Measurements from ENCODE around the gene TMEM88. TPM values are rescaled to one million over a fixed set of nuclear protein-coding genes. Genes with fewer than 3 reads are reported as not detected.

Gene TMEM88
- total and polyA plus RNA-seq, 2 of the 8 experiments (the other 6 are each of a cell fraction or from before 2014, with no cell fraction given): 0.69 to 8.8 TPM

- Histone ChIP-seq H2BK20ac (ENCODE audit: low read length) (no peak overlapping the region), H3K9ac (replicated peaks in 1 of 4; ENCODE audit: extremely low read depth in 1 of 4, low read depth in 3 of 4, low read length in 3 of 4) (no peak overlapping the region; a peak in 1 of 7 replicates), H3K27ac (ENCODE audit: low read depth, low read length) (no peak overlapping the region), H3K36me3 (ENCODE audit: control insufficient read depth in 2 of 4, insufficient read depth in 4 of 4, low read length in 3 of 4) (no peaks in the 10 kb centered on the region), H3K23ac (ENCODE audit: insufficient read length) (no peak overlapping the region), H4K8ac (ENCODE audit: extremely low read depth, insufficient read depth, low read length) (no peak overlapping the region), H3K14ac (ENCODE audit: insufficient read length) (no peak overlapping the region), H2BK5ac (ENCODE audit: low read depth, low read length) (no peak overlapping the region), H4K91ac (replicated peaks; ENCODE audit: insufficient read length, low read length) (no peak overlapping the region), H3K4me1 (replicated peaks in 1 of 4; ENCODE audit: control insufficient read depth in 3 of 4, insufficient read depth in 4 of 4, low read length in 3 of 4) (no peaks in the 10 kb centered on the region), H2AFZ (ENCODE audit: low read length) (no peak overlapping the region), H3K79me1 (ENCODE audit: low read depth, low read length) (no peaks in the 10 kb centered on the region), H3K18ac (ENCODE audit: extremely low read depth, low read length) (no peak overlapping the region), H3K4me2 (ENCODE audit: insufficient read depth in 1 of 2, low read depth in 2 of 2, low read length in 2 of 2) (no peak overlapping the region), H2BK15ac (ENCODE audit: low read length) (no peak overlapping the region), H3K9me3 (ENCODE audit: insufficient read depth in 2 of 2, low read depth in 1 of 2, low read length in 1 of 2) (no peaks in the 10 kb centered on the region), H3K27me3 (replicated peaks in 1 of 4; ENCODE audit: control insufficient read depth in 3 of 4, extremely low read depth in 1 of 4, insufficient read depth in 3 of 4, low read length in 3 of 4) (no peaks in the 10 kb centered on the region), H2AK5ac (ENCODE audit: low read depth, low read length) (no peak overlapping the region), H3K56ac (replicated peaks; ENCODE audit: insufficient read length, low read depth, low read length) (no peak overlapping the region), H3K4me3 (ENCODE audit: extremely low read depth in 1 of 4, insufficient read depth in 2 of 4, low read depth in 3 of 4, low read length in 4 of 4) (no peak overlapping the region), H4K5ac (ENCODE audit: insufficient read length, low read depth, low read length) (no peak overlapping the region), H4K20me1 (replicated peaks in 1 of 2; ENCODE audit: control insufficient read depth in 1 of 2, insufficient read depth in 2 of 2, low read length in 2 of 2) (no peaks in the 10 kb centered on the region), H3K23me2 (ENCODE audit: low read depth, low read length) (no peaks in the 10 kb centered on the region), H2BK12ac (ENCODE audit: low read depth, low read length) (no peak overlapping the region), H2BK120ac (replicated peaks; ENCODE audit: low read depth, low read length) (no peak overlapping the region), H3K4ac (replicated peaks; ENCODE audit: insufficient read length, low read depth, low read length) (no peak overlapping the region), H3K79me2 (ENCODE audit: control insufficient read depth in 1 of 2, insufficient read depth in 2 of 2, low read length in 2 of 2) (no peaks in the 10 kb centered on the region)
- POLR2A ChIA-PET (ENCODE audit: partially characterized antibody): no interaction called here
- DNase-seq (ENCODE audit: low read depth in 1 of 2, low spot score in 2 of 2): no peak
- no peak for FAIRE-seq
- CTCF ChIA-PET (ENCODE audit: partially characterized antibody): interaction anchor here (1.2 to 2.7 kb wide), 2 partner anchors 11 to 130 kb away, joined by 3 to 8 read pairs; no protein-coding TSS in a partner anchor
- WGBS, 2 experiments (ENCODE audit: extremely low coverage in 1 of 2, insufficient coverage in 1 of 2, insufficient read length in 1 of 2, insufficient replicate concordance in 2 of 2, low coverage in 1 of 2, low lambda C conversion rate in 2 of 2, missing lambda C conversion rate in 1 of 2): 91% methylated on average over 4 of the region's 4 CpGs; no CpG with 5 or more reads in 1 of the 2 experiments
- TF ChIP-seq TAF7 (optimal IDR thresholded peaks at IDR 0.05; ENCODE audit: borderline replicate concordance, low read depth, low read length): no peak
- no peak for TF ChIP-seq ATF2 (IDR thresholded peaks at IDR 0.05; ENCODE audit: low read length)
- TF ChIP-seq HDAC2 (IDR thresholded peaks at IDR 0.05; ENCODE audit: borderline replicate concordance in 1 of 2, low read depth in 2 of 2, low read length in 2 of 2): no peak
- no peak for TF ChIP-seq JUND (IDR thresholded peaks at IDR 0.05; ENCODE audit: low read length)
- no peak for TF ChIP-seq SAP30 (IDR thresholded peaks at IDR 0.05; ENCODE audit: insufficient read depth, insufficient replicate concordance, low read length)
- no peak for TF ChIP-seq POLR2AphosphoS5 (IDR thresholded peaks at IDR 0.05; ENCODE audit: low read depth, low read length)
- no peak for TF ChIP-seq EGR1 (IDR thresholded peaks at IDR 0.05; ENCODE audit: borderline replicate concordance, low read depth, low read length)
Observed at GRCh38 chr17:7873051-7873450, 18.2 kb downstream of the TMEM88 start.
